ENCODE results near the gene M1AP.
A peak's percentile ranks its signal among the peaks of the same experiment; 100 is the strongest.
"Not testable (repeated sequence)": the region's sequence is repeated elsewhere in the genome, so short reads cannot be mapped to it uniquely, and the experiment has no call there.

Gene M1AP

GRCh38 chr2:74646834-74647482 lies 1.2 kb downstream of the M1AP start:
- no peak for DNase-seq

- no peak for DNase-seq
Observed at GRCh38 chr2:74646201-74646600, 1.9 kb downstream of the M1AP start.

- no peak for DNase-seq
Observed at GRCh38 chr2:74645344-74645743, 2.8 kb downstream of the M1AP start.

- no peak for DNase-seq
Observed at GRCh38 chr2:74639550-74639949, 8.6 kb downstream of the M1AP start.

- peak in 1 of 3 donors; percentile 15 for DNase-seq
Observed at GRCh38 chr2:74632939-74633312, 15.2 kb downstream of the M1AP start.

- DNase-seq: no peak
Observed at GRCh38 chr2:74632209-74632938, 15.8 kb downstream of the M1AP start.

- DNase-seq: not testable (repeated sequence)
Observed at GRCh38 chr2:74630454-74630853, 17.7 kb downstream of the M1AP start.

- DNase-seq: no peak
Observed at GRCh38 chr2:74628538-74629105, 19.5 kb downstream of the M1AP start.

GRCh38 chr2:74625658-74626425 lies 22.3 kb downstream of the M1AP start:
- DNase-seq: no peak

GRCh38 chr2:74620671-74621070 lies 27.5 kb downstream of the M1AP start:
- DNase-seq: no peak

- peak; percentile 29 to 57 (median 56) for DNase-seq
Observed at GRCh38 chr2:74619651-74620297, 28.4 kb downstream of the M1AP start.

- no peak for DNase-seq
Observed at GRCh38 chr2:74618410-74619083, 29.6 kb downstream of the M1AP start.

GRCh38 chr2:74617122-74617521 lies 31.0 kb downstream of the M1AP start:
- peak in 1 of 3 donors; percentile 24 for DNase-seq

GRCh38 chr2:74606927-74607326 lies 41.2 kb downstream of the M1AP start:
- no peak for DNase-seq

- DNase-seq: no peak
Observed at GRCh38 chr2:74603282-74604000, 44.7 kb downstream of the M1AP start.

- peak in 2 of 3 donors; percentile 61 to 63 for DNase-seq
Observed at GRCh38 chr2:74602586-74603281, 45.4 kb downstream of the M1AP start.

GRCh38 chr2:74599676-74600075 lies 48.5 kb downstream of the M1AP start:
- DNase-seq: no peak

GRCh38 chr2:74597410-74597809 lies 50.7 kb downstream of the M1AP start:
- DNase-seq: peak in 1 of 3 donors; percentile 1

- no peak for DNase-seq
Observed at GRCh38 chr2:74596584-74596983, 51.5 kb downstream of the M1AP start.

GRCh38 chr2:74593826-74594772 lies 54.0 kb downstream of the M1AP start:
- DNase-seq: peak; percentile 26 to 54 (median 47)
